Ishikawa (cell line): Measurements from ENCODE around the gene ZNF541.

ENCODE experiments used
- CEBPB ChIP-seq: IDR thresholded peaks from 2 replicates; pipeline ENCODE4 v1.6.1; 2012
- CREB1 ChIP-seq: IDR thresholded peaks from 2 replicates; pipeline ENCODE4 v1.6.1; 2012; ENCODE audit warnings: low read depth
- EGR1 ChIP-seq: IDR thresholded peaks from 2 replicates; pipeline ENCODE4 v1.6.1; 2012
- EP300 ChIP-seq: IDR thresholded peaks from 2 replicates; pipeline ENCODE4 v1.6.1; 2012; ENCODE audit warnings: borderline replicate concordance
- FOXM1 ChIP-seq: IDR thresholded peaks from 2 replicates; pipeline ENCODE4 v1.6.1; 2012; ENCODE audit warnings: low read depth, borderline replicate concordance
- MAX ChIP-seq: IDR thresholded peaks from 2 replicates; pipeline ENCODE4 v1.6.1; 2012
- NFIC ChIP-seq: IDR thresholded peaks from 2 replicates; pipeline ENCODE4 v1.6.1; 2012
- RAD21 ChIP-seq: IDR thresholded peaks from 2 replicates; pipeline ENCODE4 v1.6.1; 2012; ENCODE audit warnings: low read depth
- REST ChIP-seq: IDR thresholded peaks from 2 replicates; pipeline ENCODE4 v1.6.1; 2012; ENCODE audit warnings: low read depth, mild to moderate bottlenecking
- TAF1 ChIP-seq: IDR thresholded peaks from 2 replicates; pipeline ENCODE4 v1.6.1; 2012; ENCODE audit warnings: low read depth, mild to moderate bottlenecking
- TCF12 ChIP-seq: IDR thresholded peaks from 2 replicates; pipeline ENCODE4 v1.6.1; 2012; ENCODE audit warnings: low read depth
- TEAD4 ChIP-seq: IDR thresholded peaks from 2 replicates; pipeline ENCODE4 v1.6.1; 2012
- USF1 ChIP-seq: IDR thresholded peaks from 2 replicates; pipeline ENCODE4 v1.6.1; 2012
- YY1 ChIP-seq: IDR thresholded peaks from 2 replicates; pipeline ENCODE4 v1.6.1; 2012; ENCODE audit warnings: low read depth
- ZBTB7A ChIP-seq: IDR thresholded peaks from 2 replicates; pipeline ENCODE4 v1.6.1; 2012; ENCODE audit warnings: low read depth

The ZNF541 gene

DNA sequence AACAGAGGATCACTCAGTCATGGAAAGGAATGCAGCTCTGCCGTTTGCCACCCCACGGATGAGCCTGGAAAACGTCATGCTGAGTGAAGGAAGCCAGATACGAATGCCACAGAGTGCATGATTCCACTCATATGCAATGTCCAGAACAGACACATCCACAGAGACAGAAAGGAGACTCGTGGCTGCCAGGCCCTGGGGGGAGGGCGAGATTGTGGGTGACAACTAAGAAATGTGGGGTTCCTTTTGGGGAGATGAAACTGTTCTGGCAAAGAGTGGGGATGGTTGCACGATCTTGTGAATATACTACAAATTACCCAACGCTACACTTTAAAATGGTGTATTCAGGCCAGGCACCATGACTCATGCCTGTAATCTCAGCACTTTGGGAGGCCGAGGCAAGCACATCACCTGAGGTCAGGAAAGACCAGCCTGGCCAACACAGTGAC is 30.9 kb downstream of the ZNF541 start:
- TF ChIP-seq TCF12, result no peak
- TF ChIP-seq CREB1, result no peak
- no peak for TF ChIP-seq EGR1
- TF ChIP-seq TEAD4, result no peak
- no peak for TF ChIP-seq NFIC
- TF ChIP-seq USF1, result no peak
- TF ChIP-seq REST, result no peak
- no peak for TF ChIP-seq TAF1

- TF ChIP-seq REST (no peak), CREB1 (no peak), YY1 (no peak), RAD21 (no peak), ZBTB7A (no peak), NFIC (no peak), TAF1 (no peak), CEBPB (no peak), TCF12 (no peak), EP300 (no peak), USF1 (no peak), FOXM1 (no peak), MAX (no peak), EGR1 (no peak), TEAD4 (no peak)
Observed at GRCh38 chr19:47541518-47541917, 31.4 kb downstream of the ZNF541 start.

GRCh38 chr19:47540748-47541147 is 32.2 kb downstream of the ZNF541 start:
- TF ChIP-seq ZBTB7A (no peak), EGR1 (no peak), EP300 (no peak), REST (no peak), TEAD4 (no peak), RAD21 (no peak), NFIC (no peak), CREB1 (no peak), TAF1 (no peak), CEBPB (no peak), TCF12 (no peak), YY1 (no peak), MAX (no peak), USF1 (no peak), FOXM1 (no peak)

DNA sequence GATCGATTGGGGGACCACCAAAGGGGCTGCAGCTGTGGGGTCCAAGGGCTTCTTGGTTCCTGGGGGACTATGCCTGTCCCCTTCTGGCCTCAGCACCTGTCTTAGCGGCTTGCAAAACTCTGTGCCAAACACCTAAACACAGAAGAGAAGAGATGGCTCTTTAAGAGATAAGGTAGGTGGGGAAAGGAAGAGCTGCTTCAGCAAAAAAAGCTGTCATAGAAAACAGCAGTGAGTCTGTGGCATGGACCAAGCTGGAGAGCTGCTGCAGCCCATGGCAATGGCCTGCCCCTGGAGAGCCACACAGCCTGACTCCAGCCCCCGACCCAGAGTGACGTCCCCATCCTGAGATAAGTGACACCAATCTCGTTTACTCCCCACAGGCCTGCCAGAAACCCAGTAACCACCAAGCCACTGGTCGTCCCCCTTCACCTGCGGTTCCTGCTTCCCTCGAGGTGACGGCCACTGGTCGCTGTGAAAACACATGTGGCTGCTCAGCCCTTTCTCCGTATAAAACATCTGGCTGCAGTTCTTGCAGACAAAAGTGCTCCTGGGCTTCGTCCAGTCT is 33.1 kb downstream of the ZNF541 start:
- TF ChIP-seq CEBPB (no peak), CREB1 (no peak), MAX (no peak)

DNA sequence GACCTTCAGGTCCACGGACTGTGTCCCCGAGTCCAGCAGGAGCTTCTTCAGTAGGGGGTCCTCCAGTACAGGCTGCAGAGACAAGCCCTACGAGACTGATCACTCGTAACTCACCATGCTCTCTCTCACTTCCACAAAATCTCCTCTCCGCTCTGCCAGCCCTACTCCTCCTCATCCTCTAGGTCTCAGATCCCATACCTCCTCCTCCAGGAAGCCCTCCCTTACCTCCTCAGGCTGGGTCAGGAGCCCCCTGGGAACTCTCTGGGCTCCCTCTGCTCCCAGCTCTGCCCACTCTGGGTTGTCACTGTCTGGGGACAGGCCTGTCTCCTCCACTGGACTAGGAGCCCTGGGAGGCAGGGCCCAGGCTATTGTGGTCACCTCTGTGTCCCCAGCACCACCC is 34.1 kb downstream of the ZNF541 start:
- TF ChIP-seq YY1 (no peak), FOXM1 (no peak), EGR1 (no peak), TCF12 (no peak), CREB1 (no peak), NFIC (no peak), EP300 (no peak), CEBPB (no peak), REST (no peak), ZBTB7A (no peak), MAX (no peak), USF1 (no peak), TAF1 (no peak)
